Lower leg skin (tissue), 3 donors: ENCODE measurements around the gene CELF3.

Experiments
- POLR2A ChIP-seq, 2 donors: fragments of 450-650 bp; IDR thresholded peaks; one replicate each; pipeline ENCODE4 v1.6.1; 2016 to 2017; ENCODE audit warnings: antibody characterized with exemption in 2 of 2, mild to moderate bottlenecking in 1 of 2, moderate library complexity in 1 of 2
- TF ChIP-seq, protein P1 (sequence below), 3 donors: fragments of 450-650 bp; IDR thresholded peaks; one replicate each; pipeline ENCODE4 v1.5.1; 2016; ENCODE audit warnings: antibody characterized with exemption in 3 of 3, mild to moderate bottlenecking in 3 of 3, moderate library complexity in 2 of 3

DNA sequence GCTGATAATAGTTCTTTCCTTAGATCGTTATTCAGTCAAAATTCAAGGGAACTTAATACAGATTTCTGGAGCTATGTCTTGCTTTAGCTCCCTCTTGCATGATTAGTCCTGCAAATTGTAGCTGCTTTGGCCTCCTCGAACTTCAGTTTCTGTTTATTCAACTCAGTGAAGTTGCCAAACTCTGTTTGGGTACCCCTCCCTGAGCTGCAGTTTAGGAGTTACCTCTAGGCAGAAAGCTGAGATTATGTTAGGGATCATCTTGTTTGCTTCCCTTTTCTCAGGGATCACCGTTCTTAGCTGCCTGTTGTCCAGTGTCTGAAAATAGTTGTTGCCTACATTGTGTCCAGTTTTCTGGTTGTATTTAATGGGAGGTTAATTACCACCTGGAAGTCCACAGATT is 61.2 kb downstream of the CELF3 start:
- TF ChIP-seq, protein P1, sequence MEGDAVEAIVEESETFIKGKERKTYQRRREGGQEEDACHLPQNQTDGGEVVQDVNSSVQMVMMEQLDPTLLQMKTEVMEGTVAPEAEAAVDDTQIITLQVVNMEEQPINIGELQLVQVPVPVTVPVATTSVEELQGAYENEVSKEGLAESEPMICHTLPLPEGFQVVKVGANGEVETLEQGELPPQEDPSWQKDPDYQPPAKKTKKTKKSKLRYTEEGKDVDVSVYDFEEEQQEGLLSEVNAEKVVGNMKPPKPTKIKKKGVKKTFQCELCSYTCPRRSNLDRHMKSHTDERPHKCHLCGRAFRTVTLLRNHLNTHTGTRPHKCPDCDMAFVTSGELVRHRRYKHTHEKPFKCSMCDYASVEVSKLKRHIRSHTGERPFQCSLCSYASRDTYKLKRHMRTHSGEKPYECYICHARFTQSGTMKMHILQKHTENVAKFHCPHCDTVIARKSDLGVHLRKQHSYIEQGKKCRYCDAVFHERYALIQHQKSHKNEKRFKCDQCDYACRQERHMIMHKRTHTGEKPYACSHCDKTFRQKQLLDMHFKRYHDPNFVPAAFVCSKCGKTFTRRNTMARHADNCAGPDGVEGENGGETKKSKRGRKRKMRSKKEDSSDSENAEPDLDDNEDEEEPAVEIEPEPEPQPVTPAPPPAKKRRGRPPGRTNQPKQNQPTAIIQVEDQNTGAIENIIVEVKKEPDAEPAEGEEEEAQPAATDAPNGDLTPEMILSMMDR (IDR thresholded peaks at IDR 0.05) = no peak
- TF ChIP-seq POLR2A (IDR thresholded peaks at IDR 0.05) = no peak
